Body of pancreas (tissue), 4 donors: ENCODE results near the gene NPAS2.

ENCODE experiments used
- POLR2A ChIP-seq, 3 donors: fragments of 450-650 bp; IDR thresholded peaks; one replicate each; pipeline ENCODE4 v1.6.1; 2016; ENCODE audit warnings: antibody characterized with exemption in 3 of 3, mild to moderate bottlenecking in 2 of 3
- TF ChIP-seq, protein P1 (sequence below), 7 experiments: fragments of 450-650 bp in 4 of 7; fragments of 200-600 bp in 3 of 7; sonication (generic) in 3 of 7; IDR thresholded peaks; one replicate each; pipeline ENCODE4 v1.5.1; 2016 to 2019; ENCODE audit warnings: antibody characterized with exemption in 7 of 7

DNA sequence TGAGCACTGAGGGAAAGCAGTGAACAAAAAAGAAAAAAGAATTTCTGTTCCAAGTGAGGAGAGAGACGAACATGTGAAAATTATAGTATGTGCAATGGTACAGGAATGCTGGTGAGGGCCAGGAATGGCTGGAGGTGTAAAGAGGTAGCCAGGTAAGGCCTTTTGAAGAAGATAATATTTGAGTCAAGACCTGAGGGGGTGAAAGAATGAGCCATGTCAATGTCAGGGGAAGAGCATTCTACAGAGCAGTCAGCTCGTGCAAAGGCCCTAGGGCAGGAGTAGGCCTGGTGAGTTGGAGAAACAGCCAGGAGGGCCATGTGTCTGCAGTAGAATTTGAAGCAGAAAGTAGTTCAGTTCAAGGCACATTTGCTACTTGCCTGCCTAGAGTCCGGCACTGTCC is 169.7 kb downstream of the NPAS2 start:
- TF ChIP-seq, protein P1, sequence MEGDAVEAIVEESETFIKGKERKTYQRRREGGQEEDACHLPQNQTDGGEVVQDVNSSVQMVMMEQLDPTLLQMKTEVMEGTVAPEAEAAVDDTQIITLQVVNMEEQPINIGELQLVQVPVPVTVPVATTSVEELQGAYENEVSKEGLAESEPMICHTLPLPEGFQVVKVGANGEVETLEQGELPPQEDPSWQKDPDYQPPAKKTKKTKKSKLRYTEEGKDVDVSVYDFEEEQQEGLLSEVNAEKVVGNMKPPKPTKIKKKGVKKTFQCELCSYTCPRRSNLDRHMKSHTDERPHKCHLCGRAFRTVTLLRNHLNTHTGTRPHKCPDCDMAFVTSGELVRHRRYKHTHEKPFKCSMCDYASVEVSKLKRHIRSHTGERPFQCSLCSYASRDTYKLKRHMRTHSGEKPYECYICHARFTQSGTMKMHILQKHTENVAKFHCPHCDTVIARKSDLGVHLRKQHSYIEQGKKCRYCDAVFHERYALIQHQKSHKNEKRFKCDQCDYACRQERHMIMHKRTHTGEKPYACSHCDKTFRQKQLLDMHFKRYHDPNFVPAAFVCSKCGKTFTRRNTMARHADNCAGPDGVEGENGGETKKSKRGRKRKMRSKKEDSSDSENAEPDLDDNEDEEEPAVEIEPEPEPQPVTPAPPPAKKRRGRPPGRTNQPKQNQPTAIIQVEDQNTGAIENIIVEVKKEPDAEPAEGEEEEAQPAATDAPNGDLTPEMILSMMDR (IDR thresholded peaks at IDR 0.05): no peak
- TF ChIP-seq POLR2A (IDR thresholded peaks at IDR 0.05): no peak
